Activated CD8-positive, alpha-beta memory T cell treated with anti-CD3 and anti-CD28 coated beads for 24 hours (primary cell): ENCODE measurements around the gene TM9SF4.

Experiments used
- DNase-seq: peaks from one replicate; pipeline ENCODE4 v3.0.0-alpha.2; 2020

Gene TM9SF4

GRCh38 chr20:32130352-32130751, 20.8 kb downstream of the TM9SF4 start:
- no peak for DNase-seq

- no peak for DNase-seq
Measured at GRCh38 chr20:32130965-32131364, 21.5 kb downstream of the TM9SF4 start.

- no peak for DNase-seq
Measured at GRCh38 chr20:32132911-32133549, 23.5 kb downstream of the TM9SF4 start.

- DNase-seq = no peak
Measured at GRCh38 chr20:32134026-32134425, 24.5 kb downstream of the TM9SF4 start.

- DNase-seq = no peak
Measured at GRCh38 chr20:32135983-32136515, 26.5 kb downstream of the TM9SF4 start.

GRCh38 chr20:32138921-32139320, 29.4 kb downstream of the TM9SF4 start:
- DNase-seq = no peak

- no peak for DNase-seq
Measured at GRCh38 chr20:32139947-32140346, 30.4 kb downstream of the TM9SF4 start.

GRCh38 chr20:32140603-32141002, 31.1 kb downstream of the TM9SF4 start:
- no peak for DNase-seq

- no peak for DNase-seq
Measured at GRCh38 chr20:32141465-32141980, 32.0 kb downstream of the TM9SF4 start.

GRCh38 chr20:32142088-32142487, 32.6 kb downstream of the TM9SF4 start:
- DNase-seq = no peak

- DNase-seq = no peak
Measured at GRCh38 chr20:32142991-32143390, 33.5 kb downstream of the TM9SF4 start.

GRCh38 chr20:32144898-32145662, 35.6 kb downstream of the TM9SF4 start:
- DNase-seq = no peak

- no peak for DNase-seq
Measured at GRCh38 chr20:32149566-32150170, 40.2 kb downstream of the TM9SF4 start.

- no peak for DNase-seq
Measured at GRCh38 chr20:32150291-32150848, 40.9 kb downstream of the TM9SF4 start.

GRCh38 chr20:32152421-32153155, 43.1 kb downstream of the TM9SF4 start:
- no peak for DNase-seq

- no peak for DNase-seq
Measured at GRCh38 chr20:32153156-32153665, 43.7 kb downstream of the TM9SF4 start.

- no peak for DNase-seq
Measured at GRCh38 chr20:32153771-32154170, 44.3 kb downstream of the TM9SF4 start.

GRCh38 chr20:32155017-32155981, 45.8 kb downstream of the TM9SF4 start:
- peak; percentile 63 for DNase-seq

- no peak for DNase-seq
Measured at GRCh38 chr20:32157611-32158010, 48.1 kb downstream of the TM9SF4 start.

GRCh38 chr20:32158351-32158750, 48.8 kb downstream of the TM9SF4 start:
- DNase-seq = no peak
